GM12878 (cell line): ENCODE results near the gene PPP1R13B. TPM values are rescaled to one million over a fixed set of nuclear protein-coding genes. Genes with fewer than 3 reads are reported as not detected.

Source experiments
- ATF2 ChIP-seq: IDR thresholded peaks from 2 replicates; pipeline ENCODE4 v1.6.1; 2012; ENCODE audit warnings: low read length, inconsistent platforms
- CHD1 ChIP-seq: IDR thresholded peaks from 2 replicates; pipeline ENCODE4 v1.6.1; 2012; ENCODE audit warnings: low read depth, low read length, improper control_type of control experiment
- E4F1 ChIP-seq: fragments of 450-650 bp; IDR thresholded peaks from 2 replicates; pipeline ENCODE4 v1.6.1; 2018; ENCODE audit warnings: borderline replicate concordance, mild to moderate bottlenecking; ENCODE audit not compliant: partially characterized antibody
- HDAC6 ChIP-seq: fragments of 200-600 bp; sonication (generic); IDR thresholded peaks from one replicate; pipeline ENCODE4 v1.8.0; 2017; ENCODE audit warnings: antibody characterized with exemption; ENCODE audit not compliant: unreplicated experiment
- MXI1 ChIP-seq: fragments of 150-350 bp; IDR thresholded peaks from 2 replicates; pipeline ENCODE4 v1.6.1; 2011; ENCODE audit warnings: low read depth, mild to moderate bottlenecking, inconsistent platforms, low read length, improper control_type of control experiment
- NR2C2 ChIP-seq: IDR thresholded peaks from 2 replicates; pipeline ENCODE4 v1.6.1; 2011; ENCODE audit warnings: borderline replicate concordance, low read depth; ENCODE audit not compliant: control insufficient read depth, insufficient read length
- REST ChIP-seq: IDR thresholded peaks from 2 replicates; pipeline ENCODE4 v1.6.1; 2012; ENCODE audit warnings: mild to moderate bottlenecking, low read depth, low read length
- SREBF1 ChIP-seq: IDR thresholded peaks from 2 replicates; pipeline ENCODE4 v1.6.1; 2012; ENCODE audit warnings: mild to moderate bottlenecking, low read length
- SUPT20H ChIP-seq: IDR thresholded peaks from 2 replicates; pipeline ENCODE4 v1.6.1; 2011; ENCODE audit warnings: low read depth, mild to moderate bottlenecking, low read length, moderate library complexity, borderline replicate concordance; ENCODE audit not compliant: control insufficient read depth
- YY1 ChIP-seq: IDR thresholded peaks from 2 replicates; pipeline ENCODE4 v1.6.1; 2011; ENCODE audit warnings: low read depth, mild to moderate bottlenecking, low read length
- polyA plus RNA-seq, 11 experiments: library from polyadenylated mRNA; depleted of rRNA in 4 of 11; unstranded in 6 of 11; stranded (reverse) in 5 of 11; fragments of >200 nt; fragmentation: Nextera tagmentation in 4 of 11; fragmentation: Illumina TruSeq in 1 of 11; extraction: Ambion mirVana in 4 of 11; extraction: Trizol in 1 of 11; gene quantifications; 1 replicate in 1 of 11; 2 replicates in 10 of 11; pipeline versions ENCODE4 v1.2.1 to v1.2.3, GENCODE V29; 2011 to 2016; ENCODE audit warnings: inconsistent platforms in 2 of 11, missing spikeins in 2 of 11, low read depth in 1 of 11
- total RNA-seq, 4 experiments: library from RNA; depleted of rRNA in 3 of 4; stranded (reverse); fragments of >200 nt in 3 of 4; fragmentation: Illumina TruSeq in 1 of 4; extraction: Trizol in 1 of 4; gene quantifications; 2 replicates each; pipeline versions ENCODE4 v1.2.1 to v1.2.3, GENCODE V29; 2013 to 2021
- TF ChIP-seq, protein P1 (sequence below): fragments of 450-650 bp; IDR thresholded peaks from 2 replicates; pipeline ENCODE4 v1.6.1; 2016; ENCODE audit warnings: mild to moderate bottlenecking, moderate library complexity, borderline replicate concordance
- TF ChIP-seq, protein P2 (sequence below): fragments of 450-650 bp; IDR thresholded peaks from 2 replicates; pipeline ENCODE4 v1.6.1; 2017; ENCODE audit warnings: borderline replicate concordance

The PPP1R13B gene
- total and polyA plus RNA-seq, 10 of the 15 experiments (the other 5 are each of a cell fraction or from before 2014, with no cell fraction given), result 0.16 to 8.1 (median 3.2) TPM

GRCh38 chr14:103715052-103716000 is 132.0 kb downstream of the PPP1R13B start, which contains the start of the genes XRCC3 and ZFYVE21 (continued):
- TF ChIP-seq E4F1 (peak; percentile 57), ATF2 (no peak), SREBF1 (no peak), CHD1 (no peak), NR2C2 (no peak), HDAC6 (no peak), SUPT20H (no peak), MXI1 (no peak; the same call in 1 of the 2 replicates), REST (no peak), YY1 (0 out of 2 replicates have a peak, but pooled peaks have one; percentile 34)
- TF ChIP-seq, protein P1, sequence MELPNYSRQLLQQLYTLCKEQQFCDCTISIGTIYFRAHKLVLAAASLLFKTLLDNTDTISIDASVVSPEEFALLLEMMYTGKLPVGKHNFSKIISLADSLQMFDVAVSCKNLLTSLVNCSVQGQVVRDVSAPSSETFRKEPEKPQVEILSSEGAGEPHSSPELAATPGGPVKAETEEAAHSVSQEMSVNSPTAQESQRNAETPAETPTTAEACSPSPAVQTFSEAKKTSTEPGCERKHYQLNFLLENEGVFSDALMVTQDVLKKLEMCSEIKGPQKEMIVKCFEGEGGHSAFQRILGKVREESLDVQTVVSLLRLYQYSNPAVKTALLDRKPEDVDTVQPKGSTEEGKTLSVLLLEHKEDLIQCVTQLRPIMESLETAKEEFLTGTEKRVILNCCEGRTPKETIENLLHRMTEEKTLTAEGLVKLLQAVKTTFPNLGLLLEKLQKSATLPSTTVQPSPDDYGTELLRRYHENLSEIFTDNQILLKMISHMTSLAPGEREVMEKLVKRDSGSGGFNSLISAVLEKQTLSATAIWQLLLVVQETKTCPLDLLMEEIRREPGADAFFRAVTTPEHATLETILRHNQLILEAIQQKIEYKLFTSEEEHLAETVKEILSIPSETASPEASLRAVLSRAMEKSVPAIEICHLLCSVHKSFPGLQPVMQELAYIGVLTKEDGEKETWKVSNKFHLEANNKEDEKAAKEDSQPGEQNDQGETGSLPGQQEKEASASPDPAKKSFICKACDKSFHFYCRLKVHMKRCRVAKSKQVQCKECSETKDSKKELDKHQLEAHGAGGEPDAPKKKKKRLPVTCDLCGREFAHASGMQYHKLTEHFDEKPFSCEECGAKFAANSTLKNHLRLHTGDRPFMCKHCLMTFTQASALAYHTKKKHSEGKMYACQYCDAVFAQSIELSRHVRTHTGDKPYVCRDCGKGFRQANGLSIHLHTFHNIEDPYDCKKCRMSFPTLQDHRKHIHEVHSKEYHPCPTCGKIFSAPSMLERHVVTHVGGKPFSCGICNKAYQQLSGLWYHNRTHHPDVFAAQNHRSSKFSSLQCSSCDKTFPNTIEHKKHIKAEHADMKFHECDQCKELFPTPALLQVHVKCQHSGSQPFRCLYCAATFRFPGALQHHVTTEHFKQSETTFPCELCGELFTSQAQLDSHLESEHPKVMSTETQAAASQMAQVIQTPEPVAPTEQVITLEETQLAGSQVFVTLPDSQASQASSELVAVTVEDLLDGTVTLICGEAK, result no peak
- TF ChIP-seq, protein P2, sequence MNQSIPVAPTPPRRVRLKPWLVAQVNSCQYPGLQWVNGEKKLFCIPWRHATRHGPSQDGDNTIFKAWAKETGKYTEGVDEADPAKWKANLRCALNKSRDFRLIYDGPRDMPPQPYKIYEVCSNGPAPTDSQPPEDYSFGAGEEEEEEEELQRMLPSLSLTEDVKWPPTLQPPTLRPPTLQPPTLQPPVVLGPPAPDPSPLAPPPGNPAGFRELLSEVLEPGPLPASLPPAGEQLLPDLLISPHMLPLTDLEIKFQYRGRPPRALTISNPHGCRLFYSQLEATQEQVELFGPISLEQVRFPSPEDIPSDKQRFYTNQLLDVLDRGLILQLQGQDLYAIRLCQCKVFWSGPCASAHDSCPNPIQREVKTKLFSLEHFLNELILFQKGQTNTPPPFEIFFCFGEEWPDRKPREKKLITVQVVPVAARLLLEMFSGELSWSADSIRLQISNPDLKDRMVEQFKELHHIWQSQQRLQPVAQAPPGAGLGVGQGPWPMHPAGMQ, result no peak
